NCI-H2029 treated with DMSO at 0.1 percent for 48 hours (cell line): ENCODE data around the gene CDKN2A.
A peak's percentile ranks its signal among the peaks of the same experiment; 100 is the strongest.

Experiments used
- DNase-seq: peaks from one replicate; lab custom pipeline; 2025; lab: John Stamatoyannopoulos, UW

CDKN2A gene

DNA sequence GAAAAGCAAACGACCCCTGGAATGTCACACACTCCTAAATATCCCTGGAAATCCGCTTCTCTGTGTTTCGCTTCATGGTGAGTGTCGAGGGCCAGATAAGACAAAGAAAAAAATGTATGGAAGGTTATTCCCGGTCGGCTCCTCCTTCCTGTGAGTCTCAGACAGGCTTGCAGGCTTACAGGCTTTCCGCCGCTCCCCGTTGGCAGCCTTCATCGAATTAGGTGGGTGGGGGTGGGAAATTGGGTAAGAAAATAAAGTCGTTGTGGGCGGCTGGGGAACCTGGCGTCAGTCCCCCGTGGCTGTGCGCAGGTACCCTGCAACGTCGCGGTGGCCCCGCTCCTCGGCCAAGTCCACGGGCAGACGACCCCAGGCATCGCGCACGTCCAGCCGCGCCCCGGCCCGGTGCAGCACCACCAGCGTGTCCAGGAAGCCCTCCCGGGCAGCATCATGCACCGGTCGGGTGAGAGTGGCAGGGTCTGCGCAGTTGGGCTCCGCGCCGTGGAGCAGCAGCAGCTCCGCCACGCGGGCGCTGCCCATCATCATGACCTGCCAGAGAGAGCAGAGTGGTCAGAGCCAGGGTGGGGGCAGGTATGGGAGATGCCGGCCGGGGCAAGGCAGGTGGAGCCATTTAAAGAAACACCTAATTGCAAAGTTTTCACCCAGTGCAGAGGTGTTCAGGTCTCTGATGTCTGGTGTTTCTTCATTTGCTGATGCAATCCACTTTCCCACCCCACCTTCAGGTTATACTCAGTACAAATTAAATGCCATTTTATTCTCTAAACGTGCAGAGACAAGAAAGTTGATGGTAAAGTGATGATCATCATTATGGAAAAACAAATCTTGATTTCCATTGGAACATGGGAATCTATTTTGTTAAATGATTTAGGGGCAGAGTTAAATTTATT, 11.8 kb upstream of the CDKN2A start:
- DNase-seq: no peak

- no peak for DNase-seq
These were observed 11.0 kb upstream of the CDKN2A start for GRCh38 chr9:22005021-22005701.

DNA sequence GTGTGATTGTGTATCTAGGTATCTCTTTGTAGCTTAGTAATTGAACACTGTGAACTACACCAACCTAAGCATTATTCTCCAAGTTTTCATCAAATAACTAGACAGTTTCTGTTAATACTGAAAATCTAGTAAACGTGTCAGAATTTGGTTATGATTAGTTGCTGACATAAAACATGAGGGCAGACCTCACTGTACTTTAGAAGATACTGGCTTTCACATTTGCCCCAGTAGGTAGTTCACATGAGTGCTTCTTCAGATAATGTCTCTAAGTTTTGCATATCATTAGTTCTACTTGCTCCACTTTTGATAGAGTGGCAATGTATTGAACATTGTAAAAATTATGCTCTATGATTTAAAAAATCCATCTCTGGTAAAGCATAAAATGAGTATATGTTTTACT, 7.8 kb upstream of the CDKN2A start:
- no peak for DNase-seq

DNA sequence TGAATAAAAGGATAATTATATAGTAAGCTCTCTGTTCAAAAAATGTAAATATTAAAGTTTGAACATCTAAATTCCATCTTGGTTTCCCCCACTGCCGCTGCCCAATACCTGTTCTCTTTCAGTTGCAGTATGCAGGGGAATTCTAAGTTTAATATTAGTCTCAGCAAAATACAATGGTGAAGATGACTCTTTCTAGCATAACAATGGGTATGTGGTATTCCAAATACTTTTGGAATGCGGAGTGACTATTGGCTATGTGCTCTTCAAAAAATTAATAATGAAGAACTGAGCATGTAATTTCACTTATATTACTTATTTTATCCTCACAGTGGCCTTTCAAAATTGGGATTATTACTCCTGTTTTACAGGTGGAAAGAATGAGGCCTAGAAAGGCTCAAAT, 3.8 kb upstream of the CDKN2A start:
- DNase-seq: no peak

GRCh38 chr9:21997480-21997879, 3.3 kb upstream of the CDKN2A start:
- no peak for DNase-seq

DNA sequence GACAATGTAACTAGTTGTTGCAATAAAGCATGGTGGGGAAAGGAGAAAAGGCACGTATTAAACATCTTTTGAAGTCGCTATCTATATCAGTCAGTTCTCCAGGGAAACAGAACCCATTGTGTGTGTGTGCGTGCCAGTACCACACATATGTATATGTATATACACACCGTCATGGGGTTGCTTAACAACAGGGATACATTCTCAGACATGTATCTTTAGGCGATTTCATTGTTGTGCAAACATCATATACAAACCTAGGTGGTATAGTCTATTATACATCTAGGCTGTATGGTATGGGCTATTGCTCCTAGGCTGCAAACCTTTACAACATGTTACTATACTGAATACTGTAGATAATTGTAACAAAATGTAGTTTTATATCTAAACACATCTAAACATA, 2.7 kb upstream of the CDKN2A start:
- DNase-seq: no peak

DNA sequence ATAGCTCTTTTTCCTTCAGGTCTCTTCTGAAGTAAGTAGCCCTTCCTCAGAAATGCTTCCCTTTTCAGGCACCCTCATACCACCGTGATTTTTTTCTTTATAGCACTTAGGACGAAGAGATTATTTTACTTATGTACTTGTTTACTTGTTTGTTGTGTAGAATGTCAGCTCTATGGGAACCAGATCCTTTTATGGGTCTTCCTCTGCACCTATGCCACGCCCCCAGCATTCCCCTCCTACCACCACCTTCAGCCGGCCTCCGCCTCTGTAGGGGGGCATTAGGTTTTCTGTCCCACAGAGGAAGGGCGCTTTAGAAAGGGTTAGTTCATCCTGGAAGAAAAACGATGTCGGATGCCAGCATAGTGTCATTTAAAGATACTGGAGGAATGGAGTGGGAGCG, 2.2 kb upstream of the CDKN2A start:
- peak; percentile 53 for DNase-seq

GRCh38 chr9:21995666-21996398, 1.6 kb upstream of the CDKN2A start:
- no peak for DNase-seq

GRCh38 chr9:21995006-21995665, 944 bp upstream of the CDKN2A start:
- peak; percentile 62 for DNase-seq

DNA sequence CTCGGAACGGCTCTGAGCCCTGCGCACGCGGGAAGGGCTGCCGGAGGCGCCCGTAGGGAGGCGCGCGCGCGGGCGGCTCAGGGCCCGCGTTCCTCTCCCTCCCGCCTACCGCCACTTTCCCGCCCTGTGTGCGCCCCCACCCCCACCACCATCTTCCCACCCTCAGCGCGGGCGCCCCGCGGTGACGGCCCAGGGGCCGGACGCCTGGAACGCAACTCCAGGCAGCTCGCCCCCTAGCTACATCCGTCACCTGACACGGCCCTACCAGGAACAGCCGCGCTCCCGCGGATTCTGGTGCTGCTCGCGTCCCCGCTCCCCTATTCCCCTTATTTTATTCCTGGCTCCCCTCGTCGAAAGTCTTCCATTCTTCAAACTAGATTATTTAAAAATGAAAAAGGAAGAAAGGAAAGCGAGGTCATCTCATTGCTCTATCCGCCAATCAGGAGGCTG, 389 bp upstream of the CDKN2A start, which contains the start of gene CDKN2B-AS1:
Gene CDKN2B-AS1, plus strand, starts transcription at position 236 of the 450 bp plus-strand sequence.
- peak; percentile 65 for DNase-seq

DNA sequence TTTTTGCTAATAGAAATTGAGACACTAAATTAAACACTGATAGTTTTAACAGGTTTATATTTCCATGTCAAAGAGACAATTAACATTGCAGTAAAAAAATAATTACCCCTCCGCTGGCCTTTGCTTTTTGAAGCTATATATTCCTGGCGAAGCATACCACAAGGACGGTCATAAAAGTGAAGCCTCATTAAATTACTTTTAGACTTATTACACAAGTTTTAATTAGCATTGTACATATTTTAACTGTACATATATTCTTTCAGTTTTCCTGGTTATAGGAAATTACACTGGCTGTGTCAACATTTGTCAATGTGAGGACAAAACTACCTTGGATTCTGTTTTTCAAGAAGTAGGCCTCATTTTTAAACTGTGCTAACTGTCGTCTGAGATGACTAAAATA, 1.2 kb downstream of the CDKN2A start:
- DNase-seq: peak; percentile 17

DNA sequence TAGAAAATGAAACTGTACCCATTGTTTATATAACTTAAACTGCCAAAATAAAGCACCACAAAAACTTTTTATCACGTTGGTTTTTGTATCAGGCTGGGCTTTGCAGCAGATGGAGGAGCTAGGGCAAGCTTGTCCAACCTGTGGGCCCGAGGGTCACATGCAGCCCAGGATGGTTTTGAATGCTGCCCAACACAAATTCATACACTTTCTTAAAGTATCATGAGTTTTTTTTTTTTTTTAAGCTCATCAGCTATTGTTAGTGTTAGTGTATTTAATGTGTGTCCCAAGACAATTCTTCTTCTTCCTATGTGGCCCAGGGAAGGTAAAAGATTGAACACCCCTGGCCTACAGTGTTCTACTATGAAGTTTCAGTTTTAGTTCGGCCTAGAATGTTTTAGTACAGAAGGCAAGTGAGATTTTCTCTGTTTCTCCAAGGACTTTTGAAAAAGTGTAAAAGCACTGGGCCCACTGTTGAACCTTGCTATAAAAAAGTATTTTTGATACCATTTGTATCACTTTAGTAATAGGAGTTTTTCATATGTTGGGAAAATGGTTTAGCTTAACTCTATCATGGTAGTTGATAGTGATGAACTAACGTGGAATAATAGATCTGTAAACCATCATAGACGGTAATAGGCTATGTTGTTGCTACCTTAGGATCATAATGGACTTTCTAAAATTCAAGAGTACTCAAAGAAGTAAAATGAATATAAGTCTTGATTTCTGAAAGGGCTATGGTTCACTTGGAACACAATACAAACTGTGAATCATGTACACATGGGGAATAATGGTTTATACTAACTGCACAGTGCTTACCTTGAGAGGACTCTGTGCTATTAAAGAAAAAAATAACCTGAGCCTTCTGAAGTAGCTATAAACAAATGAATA, 2.9 kb downstream of the CDKN2A start:
- peak; percentile 55 for DNase-seq

DNA sequence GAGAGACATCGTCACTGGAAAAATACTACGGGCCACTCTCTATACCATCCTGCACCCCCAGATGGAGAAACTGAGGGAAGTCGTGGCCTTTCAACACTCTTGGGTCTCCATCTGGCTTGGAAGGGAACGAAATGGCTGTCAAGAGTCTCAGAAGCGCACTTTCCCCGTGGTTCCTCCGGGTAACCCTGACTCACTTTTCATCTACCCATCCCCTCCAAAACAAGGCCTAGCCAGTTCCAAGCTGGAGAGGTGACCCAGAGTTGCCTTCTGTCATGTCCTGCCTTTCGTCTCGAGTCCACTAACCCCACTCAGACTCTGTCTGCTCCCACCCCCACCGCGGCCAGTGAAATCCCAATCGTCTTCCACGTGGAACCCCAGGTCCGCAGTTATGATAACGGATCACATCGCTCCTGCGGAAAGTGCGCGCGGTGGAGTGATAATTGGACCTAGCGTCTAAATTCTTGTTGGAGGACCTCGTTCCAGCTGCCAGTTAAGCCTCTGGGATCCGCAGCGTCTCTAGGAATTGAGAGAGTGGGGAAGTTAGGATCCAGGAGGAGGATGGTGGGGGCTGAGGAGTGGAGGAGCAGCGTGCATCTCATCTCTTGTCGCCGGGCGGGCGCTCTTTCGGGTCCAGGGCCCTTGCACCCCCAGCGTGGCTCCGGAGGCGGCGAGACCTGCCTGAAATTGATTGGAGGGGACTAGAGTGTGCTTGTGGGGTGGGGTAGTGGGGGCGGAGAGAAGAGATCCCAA, 4.6 kb downstream of the CDKN2A start:
- DNase-seq: no peak

DNA sequence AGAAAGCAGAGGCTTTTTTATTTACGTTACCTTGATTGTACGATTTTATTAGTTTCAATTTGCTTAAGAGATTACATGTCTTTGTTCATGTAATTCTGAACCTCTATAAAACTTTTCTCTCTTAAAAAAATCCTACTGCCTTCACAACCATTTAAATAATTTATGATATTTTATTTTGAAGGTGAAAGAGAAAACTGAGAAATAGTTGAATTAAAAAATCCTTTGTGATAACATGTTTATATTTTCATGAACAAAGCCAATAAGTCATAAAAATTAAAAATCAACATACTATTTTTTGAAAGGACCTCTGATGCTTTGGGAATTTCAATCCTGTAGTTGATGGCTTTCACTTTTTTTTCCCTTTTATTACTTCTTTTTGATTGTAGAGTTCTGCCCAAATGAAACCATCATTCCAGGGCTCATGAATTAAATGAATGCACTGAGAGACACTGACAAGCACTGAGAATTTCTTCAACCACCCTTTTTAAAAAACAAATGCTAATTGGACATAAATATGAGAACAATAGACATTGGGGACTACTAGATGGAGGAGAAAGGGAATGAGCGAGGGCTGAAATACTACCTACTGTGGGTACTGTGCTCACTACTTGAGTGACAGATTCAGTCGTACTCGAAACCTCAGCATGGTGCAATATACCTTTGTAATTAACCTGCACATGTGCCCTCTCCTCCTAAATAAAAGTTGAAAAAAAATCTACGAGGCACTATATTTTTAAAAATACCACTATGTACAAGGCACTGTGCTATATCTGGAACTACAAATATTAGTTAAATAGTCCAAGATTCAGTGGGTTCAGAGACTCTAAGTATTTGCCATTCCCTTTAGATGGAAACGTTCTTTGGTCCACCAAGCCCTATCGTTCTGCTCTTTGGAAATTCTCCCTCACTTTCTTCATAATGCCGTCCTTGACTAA, 5.9 kb downstream of the CDKN2A start:
- DNase-seq: peak; percentile 60

GRCh38 chr9:21985964-21986667, 8.1 kb downstream of the CDKN2A start:
- no peak for DNase-seq

DNA sequence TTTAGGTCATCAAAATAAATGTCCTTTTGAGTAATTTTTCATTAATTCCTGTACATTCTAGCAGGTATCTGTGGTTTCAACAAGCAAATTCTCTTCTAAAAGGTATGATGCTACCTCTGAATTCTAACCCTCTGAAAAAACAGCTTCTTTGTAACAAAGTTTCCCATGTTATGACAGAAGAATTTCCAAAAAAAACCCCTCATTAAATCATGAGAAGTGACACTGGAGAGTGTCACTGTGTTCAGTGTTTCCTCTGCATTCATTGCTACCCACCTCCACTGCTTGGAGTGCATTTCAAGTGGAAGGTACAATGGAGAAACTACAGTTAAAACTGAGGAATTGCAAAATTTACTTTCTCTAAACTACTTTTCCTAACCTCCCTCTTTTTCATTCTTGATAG, 10.1 kb downstream of the CDKN2A start:
- DNase-seq: no peak

GRCh38 chr9:21983561-21983935, 10.6 kb downstream of the CDKN2A start:
- DNase-seq: peak; percentile 16

DNA sequence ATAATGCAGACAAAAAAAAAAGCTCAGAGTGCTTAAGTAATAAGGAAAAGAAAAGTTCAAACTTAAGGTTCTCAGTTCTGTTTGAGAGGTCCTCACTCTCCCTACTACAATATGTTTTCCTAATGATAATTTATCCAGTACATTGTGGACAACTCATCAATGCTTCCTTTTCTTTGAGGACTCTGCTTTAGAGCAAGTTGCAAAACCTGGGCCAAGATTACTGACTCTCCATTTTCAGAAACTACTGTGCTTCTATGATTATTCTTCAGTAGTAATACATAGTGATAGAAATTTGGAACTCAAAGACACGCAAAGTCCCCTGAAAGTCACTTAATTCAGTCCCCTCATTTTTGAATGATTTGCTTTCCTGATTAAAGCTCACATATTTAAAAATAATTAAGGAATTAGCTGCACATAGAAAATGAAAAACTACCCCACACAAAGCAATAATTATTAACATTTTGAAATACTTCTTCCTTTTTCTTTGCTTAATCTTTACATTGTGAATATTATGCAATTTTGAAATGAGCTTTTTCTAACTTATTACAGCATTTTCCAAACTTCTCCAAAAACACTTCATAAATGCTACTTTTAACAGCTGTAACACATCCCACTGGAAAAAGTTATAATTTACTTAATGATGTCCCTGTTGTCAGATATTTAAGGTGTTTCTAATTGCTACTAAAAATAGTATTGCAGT, 11.2 kb downstream of the CDKN2A start:
- DNase-seq: no peak
